Cardiac ventricle fibroblast (primary cell): ENCODE data around the gene CCDC142. TPM values are rescaled to one million over a fixed set of nuclear protein-coding genes. Genes with fewer than 3 reads are reported as not detected.

Experiments used
- total RNA-seq: library from RNA; depleted of rRNA; stranded (reverse); fragments of >200 nt; gene quantifications from 2 replicates; pipeline ENCODE4 v1.2.3, GENCODE V29; 2015

Gene CCDC142, protein sequence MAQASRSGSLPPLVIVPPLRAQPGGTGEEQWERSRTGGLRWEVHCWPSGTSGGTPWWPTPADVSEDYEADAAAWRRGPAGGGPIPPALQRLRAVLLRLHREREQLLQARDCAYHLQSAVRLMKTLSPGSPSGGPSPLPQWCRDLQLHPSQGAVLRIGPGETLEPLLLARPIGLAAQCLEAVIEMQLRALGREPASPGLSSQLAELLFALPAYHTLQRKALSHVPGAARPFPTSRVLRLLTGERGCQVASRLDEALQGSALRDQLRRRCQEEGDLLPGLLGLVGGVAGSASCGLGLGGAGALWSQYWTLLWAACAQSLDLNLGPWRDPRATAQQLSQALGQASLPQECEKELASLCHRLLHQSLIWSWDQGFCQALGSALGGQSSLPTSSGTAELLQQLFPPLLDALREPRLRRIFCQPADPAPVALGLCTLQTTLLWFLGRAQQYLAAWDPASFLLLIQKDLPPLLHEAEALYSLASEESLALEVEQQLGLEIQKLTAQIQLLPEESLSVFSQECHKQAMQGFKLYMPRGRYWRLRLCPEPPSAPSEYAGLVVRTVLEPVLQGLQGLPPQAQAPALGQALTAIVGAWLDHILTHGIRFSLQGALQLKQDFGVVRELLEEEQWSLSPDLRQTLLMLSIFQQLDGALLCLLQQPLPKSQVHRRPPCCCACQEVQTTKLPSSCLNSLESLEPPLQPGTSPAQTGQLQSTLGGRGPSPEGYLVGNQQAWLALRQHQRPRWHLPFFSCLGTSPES
- total RNA-seq: 7.0 and 15.5 TPM in 2 replicates

DNA sequence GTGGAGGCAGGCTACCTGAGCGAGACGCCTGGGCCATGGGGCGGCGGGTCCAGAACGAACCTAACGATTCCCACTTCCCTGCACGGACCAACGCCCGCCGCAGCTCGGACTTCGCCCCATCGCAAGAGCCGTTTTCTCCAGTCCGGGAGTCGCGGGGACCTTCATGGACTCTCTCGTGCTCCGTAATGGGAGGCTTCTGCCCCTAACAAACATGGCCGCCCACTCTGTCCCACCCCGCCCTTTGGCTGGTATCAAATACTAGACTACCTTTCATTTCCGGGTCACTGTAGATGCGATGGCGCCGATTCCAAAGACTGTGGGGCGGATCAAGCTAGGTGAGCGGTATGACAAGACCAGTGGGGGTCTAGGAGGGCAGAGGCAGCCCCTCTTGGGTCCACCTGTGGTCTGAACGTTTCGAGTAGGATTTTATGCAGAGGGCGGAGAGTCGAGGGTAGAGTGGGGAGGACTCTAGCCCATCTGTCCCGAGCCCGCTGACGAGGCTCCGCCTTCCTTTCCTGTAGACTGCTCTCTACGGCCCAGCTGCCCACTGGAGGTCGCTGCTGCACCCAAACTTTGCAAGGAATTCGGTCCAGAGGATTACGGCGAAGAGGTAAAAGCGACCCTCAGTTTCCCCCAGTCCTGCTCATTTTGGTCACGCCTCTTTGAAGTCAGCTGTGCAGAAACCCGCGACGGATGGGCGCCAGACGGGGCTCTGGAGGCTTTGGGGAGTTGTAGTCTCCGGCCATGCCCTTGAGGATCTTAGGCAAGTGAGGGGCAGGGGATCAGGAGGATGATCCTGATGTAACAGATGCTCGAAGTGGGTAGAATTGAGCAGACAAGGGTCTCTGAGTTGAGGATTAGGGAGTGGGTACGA lies at the start of gene CCDC142, which contains the start of gene TTC31:
Gene CCDC142 (minus strand): TSS at position 198 of the 874 bp plus-strand sequence. CDS start 161 bp downstream, at position 37.
Gene TTC31 (plus strand): TSS at position 281 of the 874 bp plus-strand sequence. CDS start 15 bp downstream, at position 296.

DNA sequence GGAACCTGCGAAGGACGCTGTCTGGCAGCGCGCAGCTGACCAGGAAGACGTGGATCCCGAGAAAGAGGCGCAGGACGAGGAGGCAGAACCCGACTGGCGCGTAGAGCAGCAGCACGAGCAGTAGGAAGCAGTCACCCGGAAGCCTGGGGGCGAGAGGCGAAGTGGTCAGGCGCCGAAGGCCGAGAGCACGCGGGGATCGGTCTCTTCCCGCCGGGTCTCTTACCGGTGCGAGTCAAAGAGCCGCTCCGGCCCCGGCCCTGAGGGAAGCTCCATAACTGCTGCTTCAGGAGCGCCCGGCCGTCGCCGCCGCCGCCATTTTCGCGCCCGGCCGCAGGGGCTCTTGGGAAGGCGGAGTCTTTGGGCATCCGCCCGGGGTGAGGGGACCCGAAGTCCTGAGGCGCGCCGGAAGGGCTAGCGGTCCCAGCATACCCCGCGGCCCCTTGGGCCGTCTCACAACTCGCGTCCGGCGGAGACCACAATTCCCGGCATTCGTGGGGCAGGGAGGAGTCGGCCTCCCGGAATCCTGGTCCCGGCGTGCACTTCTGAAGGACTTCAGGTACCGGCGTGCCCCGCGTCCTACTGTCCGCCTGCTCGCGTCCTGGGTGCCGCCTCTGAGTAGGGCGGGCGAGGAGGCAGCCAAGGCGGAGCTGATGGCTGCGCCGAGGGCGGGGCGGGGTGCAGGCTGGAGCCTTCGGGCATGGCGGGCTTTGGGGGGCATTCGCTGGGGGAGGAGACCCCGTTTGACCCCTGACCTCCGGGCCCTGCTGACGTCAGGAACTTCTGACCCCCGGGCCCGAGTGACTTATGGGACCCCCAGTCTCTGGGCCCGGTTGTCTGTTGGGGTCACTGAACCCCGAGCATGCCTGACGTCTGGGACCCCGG lies 46.8 kb upstream of the CCDC142 start, which contains the start of the genes AUP1 and HTRA2:
Gene AUP1 (minus strand): TSS at position 350 of the 882 bp plus-strand sequence. CDS start 77 bp downstream, at position 273.
Gene HTRA2 (plus strand): TSS at position 577 of the 882 bp plus-strand sequence. CDS start 74 bp downstream, at position 651.

DNA sequence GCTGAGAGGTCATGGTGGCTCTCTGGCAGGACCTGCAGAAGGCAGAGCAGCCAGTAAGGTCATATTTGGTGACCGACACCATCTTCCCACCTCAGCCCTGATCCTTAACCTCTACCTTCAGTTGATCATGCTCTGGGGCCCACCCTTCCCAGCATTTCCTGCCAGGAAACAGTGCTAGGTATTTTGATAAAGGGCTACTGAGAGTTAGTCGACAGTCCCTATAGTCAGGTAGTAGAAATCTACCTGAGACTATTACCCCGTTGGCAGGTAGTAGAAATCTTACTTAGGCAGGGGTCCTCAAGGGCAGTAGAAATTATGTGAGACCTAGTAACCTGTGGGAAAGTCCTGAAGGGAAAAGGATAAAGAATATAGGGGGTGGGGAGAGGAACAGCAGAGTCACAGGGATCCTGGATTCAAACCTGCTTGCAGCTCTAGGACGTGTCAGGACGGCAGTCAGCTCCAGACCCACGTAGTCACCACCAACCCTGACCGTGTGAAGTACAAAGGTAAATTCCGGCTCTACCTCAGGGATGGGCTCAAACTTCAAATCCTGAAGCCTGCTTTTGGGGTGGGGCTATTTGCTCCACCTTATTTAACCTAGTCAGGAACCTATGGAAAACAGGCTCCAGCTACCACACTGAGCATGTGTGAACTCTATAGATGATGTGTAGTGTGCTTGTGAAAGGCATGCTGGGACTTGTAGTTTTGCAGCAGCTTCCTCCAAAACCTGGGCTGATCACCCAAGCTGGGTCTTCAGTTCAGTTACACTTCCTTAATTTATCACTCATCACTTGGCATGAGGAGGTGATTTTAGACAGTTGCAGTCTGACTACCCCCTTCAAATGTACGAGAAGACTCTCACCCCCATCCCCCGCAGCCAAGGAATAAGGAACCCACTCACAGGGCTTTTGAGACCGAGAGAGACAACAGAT lies 43.2 kb upstream of the CCDC142 start, which contains the start of gene DQX1:
Gene DQX1 (minus strand): TSS at position 515 of the 932 bp plus-strand sequence. CDS start 502 bp downstream, at position 13.

DNA sequence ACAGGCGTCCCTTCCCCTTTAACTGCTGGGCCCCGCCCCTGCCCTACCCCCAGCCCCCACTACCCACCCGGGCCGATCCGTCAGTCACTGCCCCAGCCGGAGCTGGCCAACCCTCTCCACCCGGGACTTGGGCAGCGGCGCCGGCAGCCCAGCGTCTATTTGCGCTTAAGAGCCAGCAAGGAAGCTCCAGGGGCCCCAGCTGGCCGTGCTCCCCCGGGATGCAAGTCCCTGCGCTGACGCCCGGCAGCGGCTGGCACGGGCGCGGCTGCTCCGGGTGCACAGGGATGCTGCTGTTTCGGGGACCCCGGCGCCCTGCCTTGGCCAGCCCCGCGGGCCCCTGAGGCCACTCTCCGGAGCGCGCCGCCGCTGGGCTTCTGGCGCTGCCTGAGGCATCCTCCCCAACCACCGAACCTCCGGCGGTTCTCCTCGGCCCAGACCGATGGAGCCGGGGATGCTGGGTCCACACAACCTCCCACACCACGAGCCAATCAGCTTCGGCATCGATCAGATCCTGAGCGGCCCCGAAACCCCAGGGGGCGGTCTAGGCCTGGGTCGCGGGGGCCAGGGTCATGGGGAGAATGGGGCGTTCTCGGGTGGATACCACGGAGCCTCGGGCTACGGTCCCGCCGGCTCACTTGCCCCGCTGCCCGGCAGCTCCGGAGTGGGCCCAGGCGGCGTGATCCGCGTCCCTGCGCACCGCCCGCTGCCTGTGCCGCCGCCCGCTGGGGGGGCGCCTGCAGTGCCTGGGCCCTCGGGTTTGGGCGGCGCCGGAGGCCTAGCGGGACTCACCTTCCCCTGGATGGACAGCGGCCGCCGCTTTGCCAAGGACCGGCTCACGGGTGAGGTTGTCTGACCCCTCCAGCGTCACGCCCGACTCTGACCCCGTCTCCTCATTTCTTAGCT lies 31.8 kb upstream of the CCDC142 start, which contains the start of gene TLX2:
Gene TLX2 (plus strand): TSS at position 83 of the 903 bp plus-strand sequence. CDS start 357 bp downstream, at position 440.

DNA sequence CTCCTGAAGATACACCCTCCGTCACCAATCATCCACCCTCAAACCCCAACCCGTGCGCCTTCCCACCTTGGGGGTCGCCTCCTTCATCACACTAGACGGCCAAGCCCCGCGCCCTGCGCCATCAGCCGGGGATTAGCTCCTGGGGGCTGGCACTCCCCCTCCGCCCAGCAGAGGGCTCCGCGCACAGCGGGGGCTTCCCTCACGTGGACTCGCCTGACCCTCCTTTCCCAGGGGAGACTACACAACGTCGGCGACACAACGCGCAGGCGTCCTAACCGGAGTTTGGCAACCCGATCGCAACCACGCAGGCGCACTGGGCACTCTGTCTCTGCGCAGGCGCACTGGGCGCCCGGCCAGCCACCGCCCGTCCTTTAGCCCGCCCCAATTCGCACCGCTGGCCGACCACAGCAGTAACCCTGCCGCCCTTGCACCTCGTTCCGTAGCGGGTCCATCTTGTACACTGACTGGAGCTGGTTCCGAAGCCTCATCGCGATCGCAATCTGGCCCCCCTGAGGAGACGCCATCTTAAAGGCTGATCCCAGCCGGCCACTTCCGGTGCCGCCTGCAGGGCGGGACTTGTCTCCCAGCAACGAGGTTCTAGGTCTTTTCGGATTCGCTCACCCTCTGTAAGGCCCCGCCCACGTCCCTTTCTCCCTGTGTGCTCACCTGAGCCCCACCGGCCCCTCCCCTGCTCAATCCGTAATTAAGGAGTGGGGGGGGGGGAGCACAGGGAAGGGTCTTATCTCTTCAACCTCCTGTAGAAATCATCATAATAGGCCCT lies 24.5 kb upstream of the CCDC142 start, which contains the start of gene PCGF1:
Gene PCGF1 (minus strand): TSS at position 551 of the 781 bp plus-strand sequence. CDS start 27 bp downstream, at position 524.

DNA sequence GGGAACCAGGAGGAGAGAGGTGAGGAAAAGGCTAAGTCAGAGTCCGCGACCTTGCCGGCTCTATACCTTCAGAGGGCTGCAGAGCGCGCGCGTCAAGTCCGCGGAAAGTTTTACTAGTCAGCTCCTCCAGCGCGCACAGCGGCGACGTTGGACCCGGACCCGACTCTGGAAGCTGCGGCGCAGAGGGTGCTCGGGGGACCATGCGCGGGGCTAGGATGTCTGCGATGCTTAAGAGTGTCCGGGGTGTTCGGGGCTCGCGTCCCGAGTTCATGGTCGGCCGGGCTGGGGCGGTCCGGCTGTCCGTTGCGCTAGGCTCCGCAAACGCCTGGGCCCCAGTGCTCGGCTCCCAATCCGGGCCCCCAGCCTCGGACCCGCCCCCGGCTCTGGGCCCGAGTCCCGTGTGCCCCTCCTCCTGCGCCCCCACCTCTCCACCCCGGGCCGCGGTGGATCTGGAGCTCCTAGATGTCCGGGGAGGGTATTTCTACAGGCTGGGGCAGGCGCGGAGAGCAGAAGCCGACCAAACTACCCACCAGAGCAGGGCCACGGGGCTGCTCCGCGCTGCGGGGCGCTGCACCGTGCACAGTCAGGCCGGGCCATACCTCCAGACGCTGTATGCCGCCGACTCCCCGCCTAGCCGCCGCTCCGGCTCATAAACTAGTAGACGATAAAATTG lies 16.6 kb upstream of the CCDC142 start, which contains the start of gene LBX2:
Gene LBX2 (minus strand): TSS at position 337 of the 673 bp plus-strand sequence. CDS start 66 bp downstream, at position 271.

DNA sequence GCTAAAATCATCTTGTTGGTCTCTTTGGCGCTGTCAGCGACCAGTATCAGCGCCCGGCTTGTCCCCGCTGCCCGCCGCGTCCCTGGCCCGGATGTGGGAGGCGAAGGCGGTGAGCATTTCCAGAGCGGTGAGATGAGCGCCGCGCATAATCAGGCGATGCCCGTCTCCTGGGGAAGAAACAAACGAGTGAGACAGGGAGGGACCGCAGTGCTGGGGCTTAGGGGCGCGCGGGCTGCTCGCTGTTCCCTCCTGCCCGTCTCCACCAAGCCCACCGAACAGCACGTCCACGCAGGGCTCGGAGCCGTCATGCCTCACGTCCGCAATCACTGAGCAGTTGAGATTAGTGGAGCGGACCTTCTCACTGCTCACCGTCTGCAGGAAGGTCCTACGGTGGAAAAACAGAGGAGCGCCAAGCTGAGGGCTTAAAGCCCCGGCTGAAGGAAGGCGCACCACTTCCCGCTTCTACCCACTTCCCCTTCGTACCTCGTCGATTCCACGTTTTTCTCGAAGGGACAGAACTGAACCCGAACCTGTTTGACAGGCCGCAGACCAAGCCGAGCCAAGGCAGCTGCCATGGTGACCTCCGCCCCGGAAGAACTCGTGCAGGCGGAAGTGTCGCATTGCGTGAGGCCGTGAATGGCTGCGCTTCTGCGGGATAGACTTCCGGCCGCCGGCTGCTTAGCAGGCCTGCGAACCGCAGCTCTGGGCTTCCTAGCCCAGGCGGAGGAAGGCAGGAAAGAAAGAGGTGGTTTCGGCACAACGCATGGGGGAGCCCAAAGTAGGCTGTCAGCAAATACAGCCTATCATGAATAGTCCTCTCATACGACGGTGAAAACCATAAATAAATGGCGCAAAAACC lies 10.5 kb downstream of the CCDC142 start, which contains the start of gene MRPL53:
Gene MRPL53 (minus strand): TSS at position 595 of the 859 bp plus-strand sequence. CDS start 20 bp downstream, at position 575.

DNA sequence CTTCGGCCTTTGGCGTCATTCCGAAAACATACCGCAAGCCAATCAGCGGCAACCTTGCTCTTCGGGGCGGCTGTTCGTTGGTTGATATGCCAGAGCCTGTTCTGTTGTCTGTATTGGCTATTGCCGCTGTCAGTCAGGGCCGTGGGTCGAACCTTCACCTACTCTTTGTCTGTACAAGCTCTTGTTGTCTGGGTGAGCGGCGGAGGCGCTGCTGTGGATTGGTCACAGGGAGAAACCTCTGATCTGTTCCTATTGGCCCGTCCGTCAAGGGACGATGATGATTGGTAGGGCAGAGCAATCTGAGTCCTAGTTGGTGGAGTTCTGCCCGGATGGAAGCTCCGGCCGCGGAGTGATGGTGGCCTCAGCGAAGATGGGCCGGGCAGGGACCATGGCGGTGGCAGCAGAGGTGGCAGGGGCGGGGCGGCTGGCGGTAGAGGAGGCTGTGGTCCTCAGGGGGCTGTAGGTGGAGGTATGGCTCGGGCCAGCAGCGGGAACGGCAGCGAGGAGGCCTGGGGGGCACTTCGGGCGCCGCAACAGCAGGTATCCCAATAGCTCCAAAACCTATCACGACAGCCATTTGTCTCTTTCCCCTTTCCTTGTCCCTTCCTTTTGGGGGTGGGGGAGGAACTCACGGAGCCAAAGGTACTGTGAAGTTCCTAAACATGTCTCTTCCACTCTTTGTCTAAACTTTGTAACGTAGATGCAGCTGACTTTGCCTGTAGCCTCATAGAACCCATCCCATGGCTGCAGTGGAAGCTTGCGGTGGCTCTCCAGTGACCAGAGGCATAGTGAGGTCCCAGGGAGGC lies 24.5 kb downstream of the CCDC142 start, which contains the start of gene WBP1:
Gene WBP1 (plus strand): TSS at position 307 of the 806 bp plus-strand sequence. CDS start 165 bp downstream, at position 472.

DNA sequence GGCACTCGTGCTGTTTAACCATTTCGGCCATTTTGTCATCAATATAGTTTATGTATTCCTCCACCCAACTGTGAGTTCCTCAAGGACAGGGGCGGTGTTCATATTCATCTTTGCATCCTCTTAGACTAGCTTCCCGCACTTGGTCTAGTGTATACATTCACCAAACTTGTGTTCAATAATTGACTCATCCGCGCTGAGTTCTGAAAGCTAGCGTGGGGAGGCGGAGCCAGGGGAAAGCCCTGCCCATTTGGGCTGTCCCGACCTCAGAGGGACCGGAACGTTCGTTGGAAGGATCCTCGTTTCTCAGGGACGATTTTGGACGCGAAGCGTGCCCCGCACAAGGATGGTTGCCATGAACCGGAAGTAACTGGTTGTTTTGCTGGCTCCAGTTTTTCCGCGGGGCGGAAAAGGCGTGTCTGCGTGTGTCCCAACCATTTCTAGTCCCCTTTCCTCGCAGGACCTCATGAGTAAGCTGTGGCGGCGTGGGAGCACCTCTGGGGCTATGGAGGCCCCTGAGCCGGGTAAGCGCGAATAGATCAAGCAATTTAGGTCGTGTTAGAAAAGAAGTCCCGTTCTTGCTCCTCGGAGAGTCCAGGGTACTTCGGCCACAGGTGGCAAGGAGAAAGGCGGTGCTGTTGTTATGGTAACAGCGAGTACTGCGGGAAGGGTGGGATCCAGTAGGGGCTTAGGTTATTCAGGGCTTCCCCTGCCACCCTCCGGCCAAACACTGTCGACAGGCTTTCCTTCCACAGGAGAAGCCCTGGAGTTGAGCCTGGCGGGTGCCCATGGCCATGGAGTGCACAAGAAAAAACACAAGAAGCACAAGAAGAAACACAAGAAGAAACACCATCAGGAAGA lies 27.9 kb downstream of the CCDC142 start, which contains the start of gene INO80B:
Gene INO80B (plus strand): TSS at position 434 of the 858 bp plus-strand sequence. CDS start 30 bp downstream, at position 464.

DNA sequence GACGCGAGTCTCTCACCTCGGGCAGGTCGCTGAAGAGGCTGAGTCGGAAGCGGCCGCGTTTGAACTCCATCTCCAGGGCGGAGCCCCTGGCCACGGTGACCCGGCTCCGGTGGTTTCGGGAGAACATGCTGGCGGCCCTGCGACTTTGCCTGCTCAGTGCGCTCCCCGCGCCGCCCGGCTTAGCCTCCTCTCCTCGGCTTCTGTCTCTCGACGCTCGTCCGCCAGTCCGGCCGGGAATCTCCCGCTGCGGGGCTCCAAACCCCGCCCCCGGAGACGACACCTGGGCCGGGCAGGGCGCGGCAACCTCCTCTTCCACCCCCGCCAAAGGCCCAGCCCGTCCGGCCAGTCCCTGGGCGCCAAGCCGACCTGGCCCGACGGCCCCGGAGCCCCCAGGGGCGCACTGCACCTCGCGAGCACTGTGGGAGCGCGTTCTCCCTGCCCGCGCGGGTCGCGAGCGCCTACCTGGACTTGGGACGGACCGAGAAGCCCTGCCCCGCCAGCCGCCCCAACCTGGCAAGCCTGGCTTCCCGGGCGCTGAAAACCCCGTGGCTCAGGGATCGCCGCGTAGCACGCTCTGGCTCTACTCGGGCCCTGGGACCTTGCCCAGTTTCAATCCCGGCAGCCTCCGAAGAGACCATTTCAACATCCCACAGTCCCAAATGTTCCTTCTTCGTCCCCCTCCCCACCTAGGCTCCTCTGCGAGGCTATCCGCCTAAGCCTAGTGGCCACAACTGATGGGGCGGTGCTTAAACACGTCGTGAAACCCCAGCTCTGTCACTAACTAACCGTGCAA lies 40.9 kb downstream of the CCDC142 start, which contains the start of gene RTKN:
Gene RTKN (minus strand): TSS at position 248 of the 793 bp plus-strand sequence. CDS start 121 bp downstream, at position 127.

